Endothelial cell of umbilical vein (primary cell): Measurements from ENCODE around the gene ASPHD1. TPM values are rescaled to one million over a fixed set of nuclear protein-coding genes. Genes with fewer than 3 reads are reported as not detected.

Experiments used
- BruUV-seq: library from RNA; stranded (reverse); fragments of 400-500 nt; replicated peaks from 2 replicates; lab custom pipeline; 2021; lab: Mats Ljungman, UMichigan
- CTCF ChIA-PET: fragments of 300-600, 350-600 bp; sonication (Branson Sonifier 250); formaldehyde crosslinking; loops from one replicate; lab custom pipeline; 2021; ENCODE audit warnings: antibody characterized with exemption, inconsistent platforms; lab: Charles Lee
- POLR2A ChIA-PET: fragments of 300-600, 350-600 bp; sonication (Branson Sonifier 250); formaldehyde crosslinking; loops from one replicate; lab custom pipeline; 2021; ENCODE audit warnings: antibody characterized with exemption, inconsistent platforms; lab: Charles Lee
- DNase-seq: peaks from one replicate; pipeline ENCODE4 v3.0.0-alpha.2; 2011; ENCODE audit warnings: low read depth, low spot score
- FAIRE-seq: peaks from 2 replicates; lab custom pipeline; 2011; peaks lifted over from hg19 to GRCh38; lab: Jason Lieb, UNC
- H2AFZ ChIP-seq: 2 replicates; pipeline ENCODE4 v1.6.0; 2012; ENCODE audit warnings: low read depth, low read length, control low read depth, inconsistent platforms
- H3K27ac ChIP-seq: 2 replicates; pipeline ENCODE4 v1.5.1; 2011; ENCODE audit warnings: low read depth, mild to moderate bottlenecking, control low read depth, low read length, moderate library complexity; ENCODE audit not compliant: insufficient read depth
- H3K27me3 ChIP-seq, 2 experiments: 2 replicates each; pipeline versions ENCODE4 v1.6.0 to v1.6.1; 2011; ENCODE audit warnings: low read length in 2 of 2, mixed read lengths in 1 of 2; ENCODE audit not compliant: control insufficient read depth in 2 of 2, insufficient read depth in 2 of 2
- H3K36me3 ChIP-seq, 2 experiments: 2 replicates in 1 of 2; 3 replicates in 1 of 2; pipeline ENCODE4 v1.5.1; 2011; ENCODE audit warnings: low read length in 2 of 2, mild to moderate bottlenecking in 1 of 2, moderate library complexity in 1 of 2; ENCODE audit not compliant: control insufficient read depth in 2 of 2, insufficient read depth in 2 of 2; ENCODE audit errors: extremely low read depth in 1 of 2
- H3K4me1 ChIP-seq: 3 replicates; pipeline ENCODE4 v1.5.1; 2011; ENCODE audit warnings: mild to moderate bottlenecking, low read length; ENCODE audit not compliant: control insufficient read depth, insufficient read depth; ENCODE audit errors: extremely low read depth
- H3K4me2 ChIP-seq: 2 replicates; pipeline ENCODE4 v1.6.1; 2011; ENCODE audit warnings: low read length, control low read depth, mixed read lengths; ENCODE audit not compliant: insufficient read depth
- H3K4me3 ChIP-seq, 3 experiments: fragments of 200-600 bp in 1 of 3; sonication (generic), shearing (Covaris generic) in 1 of 3; replicated peaks in 1 of 3; 2 replicates each; pipeline ENCODE4 v1.5.1; 2011 to 2016; ENCODE audit warnings: control low read depth in 3 of 3, low read length in 3 of 3, mild to moderate bottlenecking in 2 of 3, inconsistent platforms in 1 of 3, low read depth in 1 of 3, moderate library complexity in 1 of 3; ENCODE audit not compliant: insufficient read depth in 1 of 3
- H3K79me2 ChIP-seq: 2 replicates; pipeline ENCODE4 v1.6.0; 2012; ENCODE audit warnings: low read length, inconsistent platforms; ENCODE audit not compliant: control insufficient read depth, insufficient read depth
- H3K9ac ChIP-seq: replicated peaks from 2 replicates; pipeline ENCODE3; 2011; ENCODE audit warnings: low read length, control low read depth; ENCODE audit not compliant: insufficient read depth; ENCODE audit errors: extremely low read depth
- H3K9me1 ChIP-seq: replicated peaks from 3 replicates; pipeline ENCODE4 v1.6.0; 2011; ENCODE audit warnings: mild to moderate bottlenecking, low read length; ENCODE audit not compliant: control insufficient read depth, insufficient read depth; ENCODE audit errors: extremely low read depth
- H3K9me3 ChIP-seq: replicated peaks from 2 replicates; pipeline ENCODE4 v1.5.1; 2012; ENCODE audit warnings: low read length, inconsistent platforms; ENCODE audit not compliant: control insufficient read depth, insufficient read depth
- H4K20me1 ChIP-seq: replicated peaks from 2 replicates; pipeline ENCODE3; 2011; ENCODE audit warnings: mild to moderate bottlenecking, low read length; ENCODE audit not compliant: control insufficient read depth, insufficient read depth; ENCODE audit errors: extremely low read depth
- CTCF ChIP-seq, 2 donors: IDR thresholded peaks; 1 replicate in 1 of 2; 2 replicates in 1 of 2; pipeline ENCODE4 v1.5.1; 2011; ENCODE audit warnings: low read length in 2 of 2, mild to moderate bottlenecking in 2 of 2, moderate library complexity in 2 of 2, control low read depth in 1 of 2, inconsistent platforms in 1 of 2, low read depth in 1 of 2; ENCODE audit not compliant: insufficient read depth in 1 of 2; ENCODE audit errors: extremely low read depth in 1 of 2
- EZH2 ChIP-seq: IDR thresholded peaks from 2 replicates; pipeline ENCODE4 v1.6.1; 2012; ENCODE audit warnings: borderline replicate concordance, low read depth, mild to moderate bottlenecking, moderate library complexity, low read length, inconsistent platforms; ENCODE audit not compliant: severe bottlenecking
- FOS ChIP-seq: IDR thresholded peaks from 2 replicates; pipeline ENCODE4 v1.6.1; 2011; ENCODE audit warnings: mild to moderate bottlenecking, low read length, moderate library complexity, borderline replicate concordance; ENCODE audit not compliant: insufficient read depth
- GATA2 ChIP-seq: IDR thresholded peaks from 2 replicates; pipeline ENCODE4 v1.7.0; 2011; ENCODE audit warnings: low read depth, mild to moderate bottlenecking, moderate library complexity, mixed read lengths, low read length; ENCODE audit not compliant: insufficient read length, insufficient read depth
- JUN ChIP-seq: IDR thresholded peaks from 2 replicates; pipeline ENCODE4 v1.6.1; 2011; ENCODE audit warnings: borderline replicate concordance, low read depth; ENCODE audit not compliant: insufficient read length, insufficient read depth
- MAX ChIP-seq: IDR thresholded peaks from 2 replicates; pipeline ENCODE4 v1.6.1; 2011; ENCODE audit not compliant: insufficient read depth, insufficient read length
- MYC ChIP-seq: IDR thresholded peaks from one replicate; pipeline ENCODE4 v1.6.1; 2011; ENCODE audit warnings: mild to moderate bottlenecking, low read depth, low read length
- POLR2A ChIP-seq: IDR thresholded peaks from 2 replicates; pipeline ENCODE4 v1.6.1; 2012; ENCODE audit warnings: low read depth, mild to moderate bottlenecking, control low read depth, low read length
- POLR2AphosphoS5 ChIP-seq: IDR thresholded peaks from 2 replicates; pipeline ENCODE4 v1.6.1; 2012; ENCODE audit warnings: low read depth, mild to moderate bottlenecking, control low read depth, low read length, moderate library complexity; ENCODE audit not compliant: insufficient read depth
- dilution Hi-C: fragments of 300-500 bp; cut with MboI; formaldehyde crosslinking; loops from one replicate; pipeline ENCODE4 v1.15.0; 2019; ENCODE audit warnings: low sequenced_read_pairs; ENCODE audit not compliant: extremely low pct_ligation_motif_present
- intact Hi-C: fragments of 100-400 bp; cut with micrococcal nuclease; formaldehyde crosslinking; loops from one replicate; pipeline ENCODE4 v1.10.0; 2022
- polyA plus RNA-seq, 4 experiments: library from polyadenylated mRNA; depleted of rRNA in 3 of 4; stranded (reverse) in 3 of 4; unstranded in 1 of 4; fragments of >200 nt; gene quantifications; 2 replicates each; pipeline versions ENCODE4 v1.2.1 to v1.2.3, GENCODE V29; 2011 to 2012; ENCODE audit warnings: missing spikeins in 1 of 4
- total RNA-seq: library from RNA; stranded (reverse); gene quantifications from 2 replicates; pipeline ENCODE4 v1.2.3, GENCODE V29; 2021

Gene ASPHD1
- total and polyA plus RNA-seq, 2 donors (not counting 3 experiments of a cell fraction or from before 2014, with no cell fraction given) = 0.90 to 1.2 TPM

GRCh38 chr16:29908719-29909220, 8.5 kb downstream of the ASPHD1 start:
- TF ChIP-seq FOS = no peak
- TF ChIP-seq GATA2 = no peak
- TF ChIP-seq JUN = no peak
- no peak for TF ChIP-seq EZH2
- no peak for TF ChIP-seq MAX
- TF ChIP-seq POLR2A = no peak
- no peak for TF ChIP-seq POLR2AphosphoS5
- no peak for TF ChIP-seq CTCF (IDR thresholded peaks at IDR 0.05; ENCODE audit: extremely low read depth in 1 of 2, insufficient read depth in 1 of 2, low read depth in 1 of 2, low read length in 2 of 2)
- TF ChIP-seq MYC = no peak

More at GRCh38 chr16:29908719-29909220, 8.5 kb downstream of the ASPHD1 start:
- Histone ChIP-seq H4K20me1 (no peaks in the 10 kb centered on the region), H3K4me2 (no peak overlapping the region), H3K79me2 (no peaks in the 10 kb centered on the region), H3K4me1 (no peaks in the 10 kb centered on the region), H3K9me3 (no peaks in the 10 kb centered on the region), H3K4me3 (no peak overlapping the region), H3K36me3 (no peaks in the 10 kb centered on the region), H3K27ac (no peak overlapping the region), H3K27me3 (no peaks in the 10 kb centered on the region), H2AFZ (no peak overlapping the region), H3K9me1 (no peaks in the 10 kb centered on the region), H3K9ac (no peak overlapping the region)
- ChIA-PET POLR2A (no interaction called here), CTCF (interaction anchor here (0.7 to 1.4 kb wide), 3 partner anchors 9 to 54 kb away, joined by 3 to 6 read pairs (median 3); partner anchors contain the start of genes ASPHD1 and SEZ6L2)
- intact Hi-C loops (loop anchor here (10.0 kb wide), 1 partner anchor 84 kb away; the partner anchor contains the start of gene MVP), dilution Hi-C loops (no loop called here)
- DNase-seq = no peak
- no peak for FAIRE-seq
- no TSS peak for BruUV-seq
